HG02588 (cell line): ENCODE measurements around the gene LINGO3.
A peak's percentile ranks its signal among the peaks of the same experiment; 100 is the strongest.

Source experiments
- ATAC-seq: cut with Tn5 transposase; IDR thresholded peaks from one replicate; pipeline ENCODE4 v1.9.1; 2021; ENCODE audit warnings: mild to moderate bottlenecking, moderate library complexity; ENCODE audit not compliant: unreplicated experiment

The LINGO3 gene

GRCh38 chr19:2327773-2328400, 19.9 kb upstream of the LINGO3 start:
- peak; percentile 3 for ATAC-seq

GRCh38 chr19:2326699-2327360, 18.9 kb upstream of the LINGO3 start:
- ATAC-seq = no peak

GRCh38 chr19:2325281-2326046, 17.5 kb upstream of the LINGO3 start:
- ATAC-seq = no peak

- no peak for ATAC-seq
Observed at GRCh38 chr19:2324220-2324948, 16.4 kb upstream of the LINGO3 start.

- ATAC-seq = no peak
Observed at GRCh38 chr19:2323707-2324106, 15.8 kb upstream of the LINGO3 start.

GRCh38 chr19:2321565-2322283, 13.8 kb upstream of the LINGO3 start:
- ATAC-seq = no peak

- no peak for ATAC-seq
Observed at GRCh38 chr19:2320939-2321338, 13.0 kb upstream of the LINGO3 start.

DNA sequence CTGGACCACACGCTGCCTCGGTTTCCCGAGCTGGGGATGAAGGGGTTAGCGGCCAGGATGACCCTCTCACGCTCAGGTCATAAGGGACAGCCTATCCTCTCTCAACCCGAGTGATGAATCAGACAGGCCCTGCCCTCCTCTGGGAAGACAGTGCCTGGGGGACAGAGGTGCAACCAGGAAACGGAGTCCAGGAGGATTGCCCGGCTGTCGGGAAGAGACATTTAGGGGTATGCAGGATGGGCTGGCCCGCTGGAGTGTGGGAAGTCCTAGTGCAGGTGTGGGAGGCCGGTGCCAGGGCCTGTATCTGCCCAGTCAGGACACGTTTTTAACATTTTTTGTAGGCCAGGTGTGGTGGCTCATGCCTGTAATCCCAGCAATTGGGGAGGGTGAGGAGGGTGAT, 12.1 kb upstream of the LINGO3 start:
- ATAC-seq = no peak

GRCh38 chr19:2319551-2319950, 11.6 kb upstream of the LINGO3 start:
- no peak for ATAC-seq

- ATAC-seq = no peak
Observed at GRCh38 chr19:2318923-2319322, 11.0 kb upstream of the LINGO3 start.

GRCh38 chr19:2317756-2318155, 9.8 kb upstream of the LINGO3 start:
- no peak for ATAC-seq

DNA sequence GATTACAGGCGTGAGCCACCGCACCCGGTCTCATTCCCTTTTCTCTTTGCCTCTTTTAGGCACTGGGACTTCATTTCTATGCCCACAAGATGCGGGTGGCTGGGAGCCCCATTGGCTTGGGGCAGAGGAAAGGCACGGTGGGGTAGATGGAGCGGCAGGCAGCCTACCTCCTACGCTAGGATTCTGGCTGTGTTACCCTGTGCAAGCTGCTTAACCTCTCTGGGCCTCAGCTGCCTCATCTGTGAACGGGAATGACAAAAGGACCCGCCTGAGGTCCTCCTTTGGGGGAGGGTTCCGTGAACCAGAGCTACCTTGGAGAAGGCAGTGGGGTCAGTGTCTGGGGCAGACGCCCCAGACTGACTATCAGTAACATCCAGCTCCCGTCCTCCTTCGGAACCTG, 9.3 kb upstream of the LINGO3 start:
- no peak for ATAC-seq

- ATAC-seq = no peak
Observed at GRCh38 chr19:2315818-2316353, 7.9 kb upstream of the LINGO3 start.

- no peak for ATAC-seq
Observed at GRCh38 chr19:2315121-2315817, 7.3 kb upstream of the LINGO3 start.

- ATAC-seq = no peak
Observed at GRCh38 chr19:2312820-2313501, 5.0 kb upstream of the LINGO3 start.

- no peak for ATAC-seq
Observed at GRCh38 chr19:2311093-2311492, 3.1 kb upstream of the LINGO3 start.

GRCh38 chr19:2309734-2310362, 1.9 kb upstream of the LINGO3 start:
- no peak for ATAC-seq

DNA sequence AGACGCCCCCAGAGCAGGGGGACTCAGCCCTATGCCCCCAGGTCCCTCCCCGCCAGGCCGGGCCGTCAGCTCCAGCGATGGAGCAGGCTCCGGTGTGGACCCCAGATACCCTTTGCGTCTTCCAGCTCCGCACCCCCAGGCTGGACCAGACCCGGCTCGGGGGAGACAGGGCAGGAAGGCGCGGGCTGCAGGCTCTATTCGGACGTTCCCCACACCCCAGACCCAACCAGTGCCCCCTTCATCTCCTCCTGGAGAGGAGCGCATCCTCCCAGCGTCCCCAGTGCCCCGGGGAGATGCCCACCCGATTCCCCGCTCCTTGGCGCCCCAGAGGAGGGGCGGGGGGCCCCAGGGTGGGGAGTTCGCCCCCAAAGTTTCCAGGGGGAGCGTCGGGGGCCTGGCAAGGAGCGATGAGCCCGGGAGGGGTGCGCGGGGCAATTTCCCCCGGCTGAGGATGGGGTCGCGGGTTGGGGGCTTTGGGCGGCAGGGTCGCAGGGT, 389 bp downstream of the LINGO3 start:
- no peak for ATAC-seq

GRCh38 chr19:2306971-2307370, 983 bp downstream of the LINGO3 start:
- no peak for ATAC-seq
